ENCODE data around the gene TMEM51. TPM values are rescaled to one million over a fixed set of nuclear protein-coding genes. Genes with fewer than 3 reads are reported as not detected.

Gene TMEM51
- total RNA-seq, 1 experiment from 2014 or later: 1.7 TPM

DNA sequence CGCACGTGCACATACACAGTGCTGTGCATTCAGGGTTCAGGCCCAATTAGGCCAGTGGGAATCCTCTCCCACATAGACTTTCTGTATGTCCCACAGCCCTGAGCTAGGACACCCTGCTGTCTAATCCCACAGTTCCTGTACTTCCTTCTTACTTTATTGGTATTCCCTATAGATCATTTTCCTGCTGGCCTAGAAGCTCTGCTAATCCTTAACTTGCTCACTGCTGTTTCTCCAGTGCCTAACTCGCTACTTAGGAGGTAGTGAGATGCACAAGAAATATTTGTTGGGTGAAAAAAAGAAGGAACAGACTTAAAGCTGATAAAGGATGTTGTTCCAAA is 59.4 kb downstream of the TMEM51 start:
- H3K36me3 ChIP-seq (ENCODE audit: insufficient read depth, low read length, poor library complexity, severe bottlenecking): no peaks in the 10 kb centered on the region
- peak; percentile 23 for DNase-seq (ENCODE audit: low spot score)
- no peaks in the 10 kb centered on the region for H3K27me3 ChIP-seq (replicated peaks; ENCODE audit: insufficient read depth, low read depth, low read length, poor library complexity)
- ChIA-PET POLR2A (ENCODE audit: low non-redundant PET) (no interaction called here), CTCF (no interaction called here)
- no peaks in the 10 kb centered on the region for H3K4me1 ChIP-seq (ENCODE audit: insufficient read depth, low read length, poor library complexity, severe bottlenecking)
- intact Hi-C loops (cut with micrococcal nuclease; ENCODE audit: unreplicated experiment): no loop called here
- H3K9me3 ChIP-seq (ENCODE audit: low read depth, low read length, poor library complexity, severe bottlenecking): no peaks in the 10 kb centered on the region
- H3K4me3 ChIP-seq (ENCODE audit: low read depth, low read length, poor library complexity, severe bottlenecking): no peak overlapping the region
- BruUV-seq (replicated peaks): no TSS peak
- TF ChIP-seq, protein P1, sequence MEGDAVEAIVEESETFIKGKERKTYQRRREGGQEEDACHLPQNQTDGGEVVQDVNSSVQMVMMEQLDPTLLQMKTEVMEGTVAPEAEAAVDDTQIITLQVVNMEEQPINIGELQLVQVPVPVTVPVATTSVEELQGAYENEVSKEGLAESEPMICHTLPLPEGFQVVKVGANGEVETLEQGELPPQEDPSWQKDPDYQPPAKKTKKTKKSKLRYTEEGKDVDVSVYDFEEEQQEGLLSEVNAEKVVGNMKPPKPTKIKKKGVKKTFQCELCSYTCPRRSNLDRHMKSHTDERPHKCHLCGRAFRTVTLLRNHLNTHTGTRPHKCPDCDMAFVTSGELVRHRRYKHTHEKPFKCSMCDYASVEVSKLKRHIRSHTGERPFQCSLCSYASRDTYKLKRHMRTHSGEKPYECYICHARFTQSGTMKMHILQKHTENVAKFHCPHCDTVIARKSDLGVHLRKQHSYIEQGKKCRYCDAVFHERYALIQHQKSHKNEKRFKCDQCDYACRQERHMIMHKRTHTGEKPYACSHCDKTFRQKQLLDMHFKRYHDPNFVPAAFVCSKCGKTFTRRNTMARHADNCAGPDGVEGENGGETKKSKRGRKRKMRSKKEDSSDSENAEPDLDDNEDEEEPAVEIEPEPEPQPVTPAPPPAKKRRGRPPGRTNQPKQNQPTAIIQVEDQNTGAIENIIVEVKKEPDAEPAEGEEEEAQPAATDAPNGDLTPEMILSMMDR (conservative IDR thresholded peaks at IDR 0.05; ENCODE audit: low read depth, low read length): no peak
- TF ChIP-seq EZH2 (IDR thresholded peaks at IDR 0.05; ENCODE audit: borderline replicate concordance, low read depth, low read length, poor library complexity, severe bottlenecking): no peak
- H3K27ac ChIP-seq (ENCODE audit: low read depth, low read length, poor library complexity, severe bottlenecking): no peak overlapping the region

- intact Hi-C loops (cut with micrococcal nuclease; ENCODE audit: unreplicated experiment): no loop called here
- TF ChIP-seq, protein P1 (conservative IDR thresholded peaks at IDR 0.05; ENCODE audit: low read depth, low read length): no peak
- TF ChIP-seq EZH2 (IDR thresholded peaks at IDR 0.05; ENCODE audit: borderline replicate concordance, low read depth, low read length, poor library complexity, severe bottlenecking): no peak
- POLR2A ChIA-PET (ENCODE audit: low non-redundant PET): no interaction called here
- DNase-seq (ENCODE audit: low spot score): no peak
- CTCF ChIA-PET: interaction anchor here (0.7 kb wide), 1 partner anchor 166 kb away, joined by 4 read pairs; no protein-coding TSS in a partner anchor
- Histone ChIP-seq H3K36me3 (ENCODE audit: insufficient read depth, low read length, poor library complexity, severe bottlenecking) (no peaks in the 10 kb centered on the region), H3K4me3 (ENCODE audit: low read depth, low read length, poor library complexity, severe bottlenecking) (no peak overlapping the region), H3K9me3 (ENCODE audit: low read depth, low read length, poor library complexity, severe bottlenecking) (no peaks in the 10 kb centered on the region), H3K27ac (ENCODE audit: low read depth, low read length, poor library complexity, severe bottlenecking) (no peak overlapping the region), H3K4me1 (ENCODE audit: insufficient read depth, low read length, poor library complexity, severe bottlenecking) (no peaks in the 10 kb centered on the region), H3K27me3 (replicated peaks; ENCODE audit: insufficient read depth, low read depth, low read length, poor library complexity) (no peaks in the 10 kb centered on the region)
- BruUV-seq (replicated peaks): no TSS peak
These were observed 59.8 kb downstream of the TMEM51 start for GRCh38 chr1:15213341-15213821.

GRCh38 chr1:15214527-15214926 is 61.0 kb downstream of the TMEM51 start:
- no TSS peak for BruUV-seq (replicated peaks)
- Histone ChIP-seq H3K4me1 (ENCODE audit: insufficient read depth, low read length, poor library complexity, severe bottlenecking) (no peaks in the 10 kb centered on the region), H3K27me3 (replicated peaks; ENCODE audit: insufficient read depth, low read depth, low read length, poor library complexity) (no peaks in the 10 kb centered on the region), H3K36me3 (ENCODE audit: insufficient read depth, low read length, poor library complexity, severe bottlenecking) (no peaks in the 10 kb centered on the region), H3K27ac (ENCODE audit: low read depth, low read length, poor library complexity, severe bottlenecking) (no peak overlapping the region), H3K9me3 (ENCODE audit: low read depth, low read length, poor library complexity, severe bottlenecking) (no peaks in the 10 kb centered on the region), H3K4me3 (ENCODE audit: low read depth, low read length, poor library complexity, severe bottlenecking) (no peak overlapping the region)
- intact Hi-C loops (cut with micrococcal nuclease; ENCODE audit: unreplicated experiment): no loop called here
- TF ChIP-seq, protein P1 (conservative IDR thresholded peaks at IDR 0.05; ENCODE audit: low read depth, low read length): no peak
- no peak for TF ChIP-seq EZH2 (IDR thresholded peaks at IDR 0.05; ENCODE audit: borderline replicate concordance, low read depth, low read length, poor library complexity, severe bottlenecking)
- ChIA-PET POLR2A (ENCODE audit: low non-redundant PET) (no interaction called here), CTCF (no interaction called here)
- DNase-seq (ENCODE audit: low spot score): no peak
